ENCODE data around the gene AGAP1.

Gene AGAP1

GRCh38 chr2:235781775-235782174 is 287.9 kb downstream of the AGAP1 start:
- no peak for DNase-seq

- no peak for DNase-seq
These were observed 290.9 kb downstream of the AGAP1 start for GRCh38 chr2:235784788-235785187.

- no peak for DNase-seq
These were observed 295.7 kb downstream of the AGAP1 start for GRCh38 chr2:235789552-235789951.

- no peak for DNase-seq
These were observed 299.4 kb downstream of the AGAP1 start for GRCh38 chr2:235793163-235793752.

- no peak for DNase-seq
These were observed 305.4 kb downstream of the AGAP1 start for GRCh38 chr2:235799281-235799680.

- DNase-seq: no peak
These were observed 308.7 kb downstream of the AGAP1 start for GRCh38 chr2:235802542-235802941.

- no peak for DNase-seq
These were observed 309.2 kb downstream of the AGAP1 start for GRCh38 chr2:235803028-235803427.

- DNase-seq: no peak
These were observed 310.8 kb downstream of the AGAP1 start for GRCh38 chr2:235804676-235805075.

- DNase-seq: no peak
These were observed 313.3 kb downstream of the AGAP1 start for GRCh38 chr2:235806986-235807750.

- DNase-seq: no peak
These were observed 314.5 kb downstream of the AGAP1 start for GRCh38 chr2:235808366-235808765.

GRCh38 chr2:235810252-235810651 is 316.4 kb downstream of the AGAP1 start:
- no peak for DNase-seq

- no peak for DNase-seq
These were observed 317.0 kb downstream of the AGAP1 start for GRCh38 chr2:235810846-235811245.

- DNase-seq: no peak
These were observed 317.8 kb downstream of the AGAP1 start for GRCh38 chr2:235811446-235812184.

- no peak for DNase-seq
These were observed 318.4 kb downstream of the AGAP1 start for GRCh38 chr2:235812185-235812665.

GRCh38 chr2:235813398-235813797 is 319.6 kb downstream of the AGAP1 start:
- DNase-seq: no peak

- DNase-seq: no peak
These were observed 326.7 kb downstream of the AGAP1 start for GRCh38 chr2:235820571-235820970.

- DNase-seq: no peak
These were observed 330.5 kb downstream of the AGAP1 start for GRCh38 chr2:235824331-235824730.

- DNase-seq: no peak
These were observed 332.1 kb downstream of the AGAP1 start for GRCh38 chr2:235825946-235826345.

GRCh38 chr2:235826826-235827225 is 333.0 kb downstream of the AGAP1 start:
- DNase-seq: no peak

- DNase-seq: no peak
These were observed 333.7 kb downstream of the AGAP1 start for GRCh38 chr2:235827585-235827992.

- DNase-seq: no peak
These were observed 335.9 kb downstream of the AGAP1 start for GRCh38 chr2:235829726-235830125.

- no peak for DNase-seq
These were observed 337.9 kb downstream of the AGAP1 start for GRCh38 chr2:235831755-235832154.

- no peak for DNase-seq
These were observed 339.1 kb downstream of the AGAP1 start for GRCh38 chr2:235832941-235833340.

Measured in CD4-positive, alpha-beta T cell treated with Interleukin-6 for 4 hours (primary cell).